TTC549 (cell line): Measurements from ENCODE around the gene DNMT3B.
"Not testable (repeated sequence)": the region's sequence is repeated elsewhere in the genome, so short reads cannot be mapped to it uniquely, and the experiment has no call there.

Experiments used
- FAIRE-seq: peaks from 2 replicates; lab custom pipeline; 2012; peaks lifted over from hg19 to GRCh38; lab: Jason Lieb, UNC

DNMT3B gene

DNA sequence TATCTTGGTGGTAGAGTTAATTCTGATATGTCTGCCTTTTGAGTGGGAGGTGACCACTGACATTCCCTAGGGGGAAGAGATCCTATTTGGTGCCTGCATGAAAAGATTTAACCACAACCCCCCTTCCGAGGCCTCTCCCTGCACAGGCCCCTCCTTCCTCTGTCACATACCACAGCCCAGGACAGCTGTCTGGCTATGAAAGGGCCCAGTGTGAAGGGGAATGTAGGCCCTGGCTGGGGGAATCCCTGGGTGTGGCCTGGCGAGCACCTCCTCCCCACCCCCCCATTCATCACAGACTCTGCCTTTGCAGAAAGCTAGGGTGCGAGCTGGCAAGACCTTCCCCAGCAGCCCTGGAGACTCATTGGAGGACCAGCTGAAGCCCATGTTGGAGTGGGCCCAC lies 30.1 kb downstream of the DNMT3B start:
- FAIRE-seq, result no peak

DNA sequence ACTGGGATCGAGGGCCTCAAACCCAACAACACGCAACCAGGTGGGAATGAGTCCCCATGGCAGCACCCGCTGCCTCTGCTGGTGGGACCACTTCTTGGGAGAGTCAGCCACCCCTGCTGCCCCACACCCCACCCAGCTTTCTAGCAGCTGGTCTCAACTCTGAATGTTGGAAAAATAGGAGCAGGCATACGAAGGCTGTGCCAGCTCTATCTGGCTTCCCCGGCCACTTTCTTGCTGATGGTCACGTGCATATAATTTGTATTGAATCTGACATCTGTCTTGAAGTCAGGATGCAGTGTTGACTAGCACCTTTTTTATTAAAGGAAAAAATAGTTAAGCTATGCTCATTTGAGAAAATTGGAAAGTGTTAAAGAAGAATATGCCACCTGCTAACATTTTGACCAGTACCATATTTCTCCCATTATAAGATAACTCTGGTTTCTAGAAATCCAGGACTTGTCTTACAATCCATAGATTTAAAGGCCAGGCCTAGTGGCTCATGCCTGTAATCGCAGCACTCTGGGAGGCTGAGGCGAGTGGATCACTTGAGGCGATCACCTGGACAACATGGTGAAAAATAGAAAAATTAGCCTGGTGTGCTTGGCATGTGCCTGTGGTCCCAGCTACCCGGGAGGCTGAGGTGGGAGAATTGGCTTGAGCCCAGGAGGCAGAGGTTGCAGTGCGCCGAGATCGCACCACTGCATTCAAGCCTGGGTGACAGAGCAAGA lies 30.7 kb downstream of the DNMT3B start:
- no peak for FAIRE-seq

DNA sequence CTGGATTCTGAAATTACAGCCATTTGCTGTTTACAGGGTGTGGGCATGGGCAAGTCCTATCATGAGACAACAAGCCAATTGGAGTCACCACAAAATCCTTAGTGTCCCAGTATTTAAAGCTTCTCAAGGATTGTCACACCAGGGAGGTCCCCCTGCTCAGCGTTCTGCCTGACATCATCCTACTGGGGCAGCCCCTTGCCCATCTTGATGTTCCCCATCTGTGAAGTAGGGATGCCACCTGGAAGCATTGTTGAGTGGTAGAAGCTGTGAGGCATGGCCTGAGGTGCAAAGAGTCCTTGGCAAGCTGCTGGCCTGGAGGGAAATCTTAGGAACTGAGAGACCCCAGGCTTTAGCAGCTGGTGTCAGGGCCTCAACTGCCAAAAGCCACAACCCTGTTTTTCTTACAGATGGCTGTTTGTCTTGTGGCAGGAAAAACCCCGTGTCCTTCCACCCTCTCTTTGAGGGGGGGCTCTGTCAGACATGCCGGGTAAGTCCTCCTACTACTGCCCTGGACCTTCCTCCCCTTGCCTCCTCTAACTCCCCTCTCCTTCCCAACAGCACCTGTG lies 34.3 kb downstream of the DNMT3B start:
- no peak for FAIRE-seq

DNA sequence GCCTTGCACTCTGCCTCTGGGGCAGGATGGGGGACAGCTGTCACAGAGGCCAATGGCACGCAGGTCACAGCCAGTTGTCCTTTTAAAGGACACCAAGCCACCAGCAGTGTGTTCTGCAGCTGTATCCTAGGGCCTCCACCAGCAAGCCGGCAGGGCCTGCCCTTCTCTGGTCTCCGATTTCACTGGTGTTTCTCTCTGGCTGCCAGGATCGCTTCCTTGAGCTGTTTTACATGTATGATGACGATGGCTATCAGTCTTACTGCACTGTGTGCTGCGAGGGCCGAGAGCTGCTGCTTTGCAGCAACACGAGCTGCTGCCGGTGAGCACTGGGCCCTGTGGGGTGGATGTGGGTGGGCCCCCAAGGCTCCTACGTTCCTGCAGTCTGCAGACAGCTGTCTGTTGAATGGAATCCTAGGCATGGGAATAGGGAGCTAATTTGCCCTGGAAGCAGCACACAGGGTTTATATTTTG lies 34.8 kb downstream of the DNMT3B start:
- no peak for FAIRE-seq

DNA sequence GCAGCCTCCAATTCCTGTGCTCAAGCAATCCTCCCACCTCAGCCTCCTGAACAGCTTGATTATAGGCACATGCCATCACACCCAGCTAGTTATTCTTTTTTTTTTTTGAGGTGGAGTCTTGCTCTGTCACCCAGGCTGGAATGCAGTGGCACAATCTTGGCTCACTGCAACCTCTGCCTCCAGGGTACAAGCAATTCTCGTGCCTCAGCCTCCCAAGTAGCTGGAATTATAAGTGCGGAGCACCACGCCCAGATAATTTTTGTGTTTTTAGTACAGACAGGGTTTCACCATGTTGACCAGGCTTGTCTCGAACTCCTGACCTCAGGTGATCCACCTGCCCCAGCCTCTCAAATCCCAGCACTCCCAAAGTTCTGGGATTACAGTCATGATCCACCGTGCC lies 35.4 kb downstream of the DNMT3B start:
- FAIRE-seq, result not testable (repeated sequence)

DNA sequence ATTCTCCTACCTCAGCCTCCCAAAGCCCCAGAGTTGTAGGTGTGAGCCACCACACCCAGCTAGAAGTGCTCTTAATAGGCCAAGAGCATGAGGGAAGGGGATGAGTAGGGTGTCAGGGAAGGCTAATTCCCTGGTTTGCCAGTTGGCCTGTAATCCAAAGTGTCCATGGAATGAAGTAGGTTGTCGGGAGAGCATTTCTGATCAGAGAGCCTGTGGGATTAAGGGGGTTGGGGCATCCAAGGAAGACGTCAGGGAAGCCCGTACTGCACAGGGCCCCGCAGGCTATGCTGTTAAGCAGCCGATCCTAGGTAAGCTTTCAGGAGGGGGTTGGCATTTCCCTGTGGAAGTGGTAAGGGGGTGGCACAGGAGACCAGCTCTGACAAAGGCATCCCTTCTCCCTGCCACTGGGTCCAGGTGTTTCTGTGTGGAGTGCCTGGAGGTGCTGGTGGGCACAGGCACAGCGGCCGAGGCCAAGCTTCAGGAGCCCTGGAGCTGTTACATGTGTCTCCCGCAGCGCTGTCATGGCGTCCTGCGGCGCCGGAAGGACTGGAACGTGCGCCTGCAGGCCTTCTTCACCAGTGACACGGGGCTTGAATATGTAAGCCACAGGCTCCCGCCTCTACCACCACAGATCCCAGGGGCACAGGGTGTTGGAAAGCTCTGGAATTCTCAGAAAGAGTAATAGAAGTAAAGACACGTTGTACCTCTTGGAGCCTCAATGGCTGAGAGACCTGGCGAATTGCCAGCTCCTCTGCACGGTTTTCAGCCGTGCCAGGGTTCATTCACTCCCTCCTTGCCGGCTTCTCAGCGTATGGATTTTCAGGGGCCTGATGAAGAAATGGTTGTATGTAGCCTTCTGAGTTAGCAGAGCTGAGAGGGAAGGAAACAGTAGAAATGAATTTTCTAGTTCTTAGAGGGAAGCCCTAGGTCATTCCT lies 36.1 kb downstream of the DNMT3B start:
- FAIRE-seq, result no peak

DNA sequence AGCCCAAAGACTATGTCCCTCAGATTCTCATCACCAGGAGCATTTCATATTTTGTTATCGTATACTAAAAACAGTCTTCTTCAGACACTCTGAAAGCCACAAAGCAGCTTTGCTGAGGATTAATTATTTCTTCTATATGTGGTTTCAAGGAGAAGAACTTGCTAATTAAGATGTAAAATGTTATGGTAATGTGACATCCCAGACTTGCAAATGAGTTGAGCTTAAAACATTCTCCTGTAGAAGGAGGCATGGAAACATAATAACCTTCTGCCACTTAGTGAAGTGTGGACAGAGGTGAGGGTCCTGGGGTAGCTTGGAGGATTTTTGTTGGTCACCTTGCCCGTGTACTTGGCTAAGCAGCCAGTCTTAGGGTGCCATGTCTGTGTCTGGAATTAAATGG lies 40.9 kb downstream of the DNMT3B start:
- no peak for FAIRE-seq

DNA sequence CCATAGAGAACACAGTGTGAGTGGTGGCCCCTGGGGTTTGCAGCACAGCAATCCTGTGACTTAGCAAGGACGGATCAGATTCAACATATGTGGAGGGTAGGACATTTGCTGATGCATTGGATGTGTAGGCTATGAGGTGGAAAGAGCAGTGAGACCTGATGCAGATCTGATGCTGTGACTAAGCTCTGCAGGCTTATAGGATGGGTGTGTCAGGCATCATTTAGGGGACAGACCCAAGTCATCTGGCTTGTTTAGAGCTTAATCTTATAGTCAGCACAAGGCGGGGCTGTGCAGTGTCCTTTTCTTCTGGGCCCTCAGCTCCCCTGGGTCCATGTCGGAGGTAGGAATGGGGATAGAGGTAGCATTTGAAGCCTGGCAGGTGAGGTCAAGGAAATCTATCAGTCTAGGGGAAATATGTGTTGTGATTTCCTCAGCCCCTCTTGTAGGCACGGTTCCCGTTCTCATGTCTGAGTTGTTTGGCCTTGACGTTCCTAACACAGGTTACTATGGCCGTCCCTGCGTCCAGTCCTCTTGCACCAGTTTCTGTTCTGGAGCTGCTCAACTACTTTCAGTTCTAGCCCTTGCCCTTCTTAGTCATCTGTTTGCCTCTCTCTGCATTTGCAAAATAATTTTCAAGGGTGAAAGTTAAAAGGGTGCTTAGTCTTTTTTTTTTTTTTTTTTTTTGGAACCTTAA lies 42.0 kb downstream of the DNMT3B start:
- no peak for FAIRE-seq

DNA sequence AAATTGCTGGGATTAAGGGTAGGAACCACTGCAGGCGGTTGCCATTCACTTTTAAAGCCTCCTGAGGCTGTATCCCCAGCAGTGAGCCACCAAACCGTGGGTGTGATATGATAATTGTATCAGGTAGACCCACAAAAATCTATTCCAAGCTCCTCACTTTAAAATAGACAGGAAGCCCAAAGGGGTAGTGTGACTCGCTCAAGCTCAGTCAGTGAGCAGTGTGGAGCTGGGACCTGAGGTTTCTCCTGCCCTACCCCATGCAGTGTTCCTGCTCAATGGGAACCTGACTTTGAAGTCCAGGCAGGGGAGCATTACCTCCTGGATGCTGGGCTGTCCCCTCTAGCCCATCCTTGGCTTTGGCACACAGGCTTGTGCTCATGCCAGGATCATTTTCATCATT lies 42.6 kb downstream of the DNMT3B start:
- FAIRE-seq, result no peak

DNA sequence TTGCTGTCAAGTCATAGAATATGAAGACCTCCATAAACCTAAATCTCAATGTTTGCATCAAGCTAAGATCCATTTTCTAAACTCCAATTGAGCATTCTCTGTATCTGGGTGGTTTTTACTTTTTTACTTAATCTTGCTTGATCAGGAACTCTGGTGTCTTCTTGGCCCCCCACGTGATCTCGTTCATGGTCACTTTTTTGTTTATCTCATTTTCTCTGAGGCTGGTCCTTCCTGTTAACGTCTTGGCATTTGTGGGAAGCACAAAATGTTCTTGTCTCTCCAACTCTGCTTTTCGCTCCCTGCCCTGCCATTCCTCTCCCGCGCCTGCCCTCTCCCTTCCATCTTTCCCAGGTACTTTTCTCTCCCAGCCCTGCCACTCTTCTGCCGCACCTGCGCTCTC lies 43.5 kb downstream of the DNMT3B start:
- no peak for FAIRE-seq

DNA sequence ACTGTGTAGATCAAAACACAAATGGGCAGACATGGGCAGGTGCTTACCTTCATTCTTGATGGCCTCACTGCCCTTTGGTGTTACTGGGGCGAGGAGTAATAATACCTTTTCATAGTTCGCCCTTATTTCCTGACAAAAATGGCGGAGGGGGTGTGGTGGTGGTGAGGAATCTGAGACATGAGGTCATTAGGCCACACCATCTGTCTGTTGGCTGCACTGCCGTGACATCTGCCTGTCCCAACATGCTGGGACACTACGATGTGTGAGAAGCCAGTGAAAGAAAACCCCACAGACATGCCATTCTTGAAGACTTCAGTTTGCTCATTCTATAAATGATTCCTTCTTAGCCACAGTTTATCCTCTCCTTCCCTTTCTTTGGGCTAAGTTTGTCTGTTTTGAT lies 44.2 kb downstream of the DNMT3B start:
- FAIRE-seq, result no peak

DNA sequence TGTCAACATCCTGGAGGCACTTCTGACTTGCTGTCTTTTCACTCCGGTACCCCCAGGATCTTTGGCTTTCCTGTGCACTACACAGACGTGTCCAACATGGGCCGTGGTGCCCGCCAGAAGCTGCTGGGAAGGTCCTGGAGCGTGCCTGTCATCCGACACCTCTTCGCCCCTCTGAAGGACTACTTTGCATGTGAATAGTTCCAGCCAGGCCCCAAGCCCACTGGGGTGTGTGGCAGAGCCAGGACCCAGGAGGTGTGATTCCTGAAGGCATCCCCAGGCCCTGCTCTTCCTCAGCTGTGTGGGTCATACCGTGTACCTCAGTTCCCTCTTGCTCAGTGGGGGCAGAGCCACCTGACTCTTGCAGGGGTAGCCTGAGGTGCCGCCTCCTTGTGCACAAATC lies 45.5 kb downstream of the DNMT3B start:
- no peak for FAIRE-seq

DNA sequence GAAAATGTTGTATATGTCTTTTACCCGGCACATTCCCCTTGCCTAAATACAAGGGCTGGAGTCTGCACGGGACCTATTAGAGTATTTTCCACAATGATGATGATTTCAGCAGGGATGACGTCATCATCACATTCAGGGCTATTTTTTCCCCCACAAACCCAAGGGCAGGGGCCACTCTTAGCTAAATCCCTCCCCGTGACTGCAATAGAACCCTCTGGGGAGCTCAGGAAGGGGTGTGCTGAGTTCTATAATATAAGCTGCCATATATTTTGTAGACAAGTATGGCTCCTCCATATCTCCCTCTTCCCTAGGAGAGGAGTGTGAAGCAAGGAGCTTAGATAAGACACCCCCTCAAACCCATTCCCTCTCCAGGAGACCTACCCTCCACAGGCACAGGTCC lies 46.3 kb downstream of the DNMT3B start:
- no peak for FAIRE-seq

DNA sequence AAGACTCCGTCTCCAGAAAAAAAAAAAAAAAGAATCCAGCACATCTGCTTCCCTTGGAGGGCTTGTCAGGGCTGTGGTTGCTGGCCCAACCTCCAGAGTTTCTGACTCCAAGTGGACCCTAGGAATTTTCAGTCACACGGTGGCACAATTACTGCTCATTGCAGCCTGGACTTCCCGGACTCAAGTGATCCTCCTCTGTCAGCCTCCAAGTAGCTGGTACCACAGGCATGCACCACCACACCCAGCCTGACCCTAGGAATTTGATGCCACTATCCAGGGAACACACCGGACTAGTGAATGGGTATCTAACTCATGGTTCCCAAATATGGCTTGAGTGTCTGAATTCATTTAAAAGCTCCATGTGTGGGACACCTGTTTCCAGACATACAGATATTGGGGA lies 47.7 kb downstream of the DNMT3B start:
- FAIRE-seq, result no peak

DNA sequence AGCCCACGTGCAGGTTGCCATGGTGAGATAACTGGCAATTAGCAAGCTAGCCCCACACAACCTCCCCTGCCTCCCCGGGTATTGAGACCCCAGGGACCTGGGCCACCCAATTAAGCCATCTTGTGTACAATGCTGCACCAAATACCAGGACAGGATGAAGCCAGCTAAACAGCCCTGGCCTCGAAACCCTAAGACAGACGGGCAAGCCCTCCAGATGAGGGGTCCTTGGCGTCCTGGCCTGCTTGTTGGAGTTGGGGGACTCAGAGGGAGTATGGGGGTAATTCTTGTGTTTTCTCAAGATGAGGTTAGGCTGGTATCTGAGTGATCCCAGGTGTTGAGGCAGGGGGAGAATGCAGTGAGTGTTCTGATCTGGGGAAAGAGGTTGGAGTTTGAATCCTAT lies 48.8 kb downstream of the DNMT3B start:
- no peak for FAIRE-seq

DNA sequence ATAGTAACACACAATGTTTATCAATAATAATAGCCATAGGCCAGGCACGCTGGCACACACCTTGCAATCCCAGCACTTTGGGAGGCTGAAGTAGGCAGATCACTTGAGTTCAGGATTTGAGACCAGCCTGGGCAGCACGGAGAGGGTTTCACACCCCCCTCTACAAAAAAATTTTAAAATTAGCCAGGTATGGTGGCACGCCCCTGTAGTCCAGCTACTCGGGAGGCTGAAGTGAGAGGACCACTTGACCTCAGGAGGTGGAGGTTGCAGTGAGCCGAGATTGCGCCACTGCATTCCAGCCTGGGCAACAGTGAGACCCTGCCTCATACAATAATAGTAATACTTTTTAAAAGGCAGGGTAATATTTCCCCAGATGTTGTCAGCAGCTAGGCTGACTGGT lies 49.7 kb downstream of the DNMT3B start:
- FAIRE-seq, result no peak

DNA sequence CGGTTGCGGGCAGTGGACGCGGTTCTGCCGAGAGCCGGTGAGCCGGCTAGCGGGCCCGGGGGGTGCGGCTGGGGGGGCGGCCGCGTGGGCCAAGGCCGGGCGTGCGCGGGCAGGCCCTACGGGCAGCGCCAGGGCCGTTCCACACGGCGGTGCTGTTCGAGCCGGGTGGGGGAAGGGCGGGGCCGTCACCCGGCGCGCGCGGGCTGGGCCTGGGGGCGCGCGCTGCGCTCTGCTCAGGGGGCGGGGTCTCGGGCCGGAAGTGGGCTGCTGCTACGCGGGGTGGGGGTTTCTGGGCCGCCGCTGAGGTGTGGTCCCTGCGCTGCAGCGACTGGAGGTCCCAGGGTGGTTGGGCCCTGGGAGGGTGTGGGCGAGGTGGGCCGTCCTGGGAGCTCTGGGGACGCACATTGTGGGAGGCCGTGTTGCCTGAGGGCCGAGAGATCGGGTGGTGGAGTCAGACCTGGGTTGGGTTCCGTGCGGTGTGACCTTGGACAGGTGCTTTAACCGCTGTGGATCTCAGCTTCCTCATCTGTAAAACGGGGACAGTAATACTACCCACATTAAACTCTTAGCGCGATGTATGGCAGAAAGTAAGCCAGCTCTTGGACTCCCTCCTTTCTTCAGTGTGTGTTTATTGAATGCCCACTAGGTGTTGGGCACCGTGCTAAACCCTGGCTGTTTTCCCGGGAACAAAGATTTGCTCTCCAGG lies 58.0 kb downstream of the DNMT3B start:
- no peak for FAIRE-seq

DNA sequence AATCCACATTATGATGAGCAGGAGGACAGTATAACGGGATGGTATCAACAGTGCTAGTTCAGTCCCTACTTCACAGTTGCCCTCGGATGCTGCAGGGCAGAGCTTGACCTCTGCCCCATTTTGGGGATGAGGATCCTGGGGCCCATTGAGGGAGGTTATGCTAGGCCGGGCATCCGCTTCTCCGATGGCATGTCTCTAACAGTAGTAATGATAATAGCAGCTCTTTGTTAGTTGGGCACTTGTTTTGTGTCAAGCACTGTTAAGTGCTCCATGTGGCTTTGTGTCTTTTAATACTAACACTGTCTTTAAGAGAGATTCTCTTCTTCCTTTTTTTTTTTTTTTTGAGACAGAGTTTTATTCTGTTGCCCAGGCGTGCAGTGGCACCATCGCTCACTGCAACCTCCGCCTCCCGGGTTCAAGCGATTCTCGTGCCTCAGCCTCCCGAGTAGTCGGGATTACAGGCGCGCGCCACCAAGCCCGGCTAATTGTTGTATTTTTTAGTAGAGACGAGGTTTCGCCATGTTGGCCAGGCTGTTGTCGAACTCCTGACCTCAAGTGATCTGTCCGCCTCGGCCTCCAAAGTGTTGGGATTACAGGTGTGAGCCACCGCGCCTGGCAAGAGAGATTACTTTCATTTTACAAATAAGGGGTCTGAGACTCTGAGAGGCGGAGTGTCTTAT lies 58.7 kb downstream of the DNMT3B start:
- no peak for FAIRE-seq

DNA sequence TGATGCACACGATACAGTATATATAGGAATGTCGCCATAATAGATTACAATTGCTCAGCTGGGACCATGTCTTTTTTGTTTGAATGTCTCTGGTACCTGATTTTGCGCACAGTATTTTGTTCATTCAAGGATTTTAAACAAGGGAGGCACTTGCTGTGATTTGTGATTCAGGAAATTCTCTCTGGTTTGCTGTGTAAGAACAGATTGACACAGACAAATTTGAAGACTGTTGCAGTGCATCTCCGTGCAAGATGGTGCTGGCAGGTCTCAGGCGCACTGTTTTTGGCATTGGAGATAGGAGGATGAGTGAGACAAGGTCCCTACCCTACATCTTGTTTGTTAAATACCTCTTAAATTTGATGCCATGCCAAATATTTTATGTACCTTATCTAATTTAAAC lies 60.0 kb downstream of the DNMT3B start:
- FAIRE-seq, result no peak

DNA sequence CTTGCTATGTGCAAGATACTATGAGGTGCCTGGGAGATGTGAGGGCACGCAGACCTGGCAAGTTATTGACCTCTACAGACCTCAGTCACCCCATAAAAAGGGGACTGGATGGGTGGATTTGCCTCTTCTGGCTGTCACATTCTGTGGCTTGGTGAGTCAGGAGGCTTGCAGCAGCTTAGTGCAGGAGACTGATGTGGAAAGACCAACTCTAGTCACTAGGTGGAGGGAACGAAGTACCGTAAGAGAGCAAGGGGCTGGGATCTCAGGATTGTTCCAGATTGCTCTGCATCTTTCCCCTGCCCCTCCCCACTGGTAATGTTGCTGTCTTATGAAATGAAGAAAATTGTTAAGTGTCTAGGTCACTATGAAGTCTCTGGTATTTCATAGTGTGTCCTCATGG lies 60.9 kb downstream of the DNMT3B start:
- FAIRE-seq, result no peak
